ENCODE results near the gene PITHD1.

- TF ChIP-seq POLR2A (IDR thresholded peaks at IDR 0.05; ENCODE audit: low read depth, low read length) (peak; percentile 68), CTCF (IDR thresholded peaks at IDR 0.05; ENCODE audit: extremely low read depth in 1 of 2, insufficient read depth in 1 of 2, low read depth in 1 of 2, low read length in 2 of 2) (peak in 1 of 2 donors; percentile 8), JUN (IDR thresholded peaks at IDR 0.05; ENCODE audit: borderline replicate concordance, insufficient read depth, insufficient read length, low read depth) (no peak), POLR2AphosphoS5 (IDR thresholded peaks at IDR 0.05; ENCODE audit: insufficient read depth, low read depth, low read length) (peak; percentile 85), EZH2 (IDR thresholded peaks at IDR 0.05; ENCODE audit: borderline replicate concordance, low read depth, low read length, severe bottlenecking) (no peak), MAX (IDR thresholded peaks at IDR 0.05; ENCODE audit: insufficient read depth, insufficient read length) (no peak), GATA2 (IDR thresholded peaks at IDR 0.05; ENCODE audit: insufficient read depth, insufficient read length, low read depth, low read length) (no peak), MYC (IDR thresholded peaks at IDR 0.05; ENCODE audit: low read depth, low read length) (no peak), FOS (IDR thresholded peaks at IDR 0.05; ENCODE audit: borderline replicate concordance, insufficient read depth, low read length) (no peak)
These were observed 12.7 kb downstream of the PITHD1 start, which contains the start of gene LYPLA2 for GRCh38 chr1:23790696-23791515.
